ENCODE data around the gene VPS26B. TPM values are rescaled to one million over a fixed set of nuclear protein-coding genes. Genes with fewer than 3 reads are reported as not detected.

Gene VPS26B
- total and polyA plus RNA-seq, 9 donors: 19.4 to 46.5 (median 36.3) TPM

DNA sequence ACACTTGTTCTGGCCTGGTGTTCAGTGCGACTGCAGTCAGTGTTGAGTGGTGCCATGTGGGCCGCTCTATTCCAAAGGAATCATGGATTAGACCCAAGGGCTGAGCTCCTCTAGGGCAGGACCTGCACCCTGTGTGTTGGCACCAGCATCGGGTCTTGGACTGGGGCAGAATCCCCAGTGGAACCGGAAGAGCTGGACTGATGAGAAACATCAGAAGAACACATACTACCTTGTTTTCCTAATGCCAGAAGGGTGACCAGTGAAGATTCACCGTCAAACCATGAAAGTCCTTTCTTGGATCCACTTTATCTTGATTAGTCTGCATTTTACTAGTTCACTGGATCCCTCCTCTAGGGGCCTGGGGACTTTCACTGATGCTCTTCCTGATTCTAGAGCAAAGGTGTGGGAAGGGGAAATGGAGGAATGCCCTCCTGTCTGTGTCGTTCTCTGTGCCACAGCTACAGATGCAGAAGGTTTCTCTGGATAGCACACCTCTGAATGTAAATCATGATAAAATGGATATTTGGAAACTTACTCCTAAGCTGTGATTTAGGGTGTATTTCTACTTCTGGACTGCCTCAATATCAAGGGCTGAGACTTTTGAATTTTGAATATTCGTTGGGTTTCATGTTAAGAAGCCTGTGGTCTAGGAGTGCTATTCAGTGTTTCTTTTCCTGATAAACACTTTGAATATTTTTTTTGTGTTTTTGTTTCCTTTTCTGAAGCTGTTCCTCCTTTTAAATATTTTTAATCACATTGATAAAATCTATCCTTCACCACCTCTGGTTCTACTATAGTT is 40.7 kb downstream of the VPS26B start:
- H3K27ac ChIP-seq: no peak overlapping the region
- WGBS, 3 donors: 89 to 94% (median 91%) methylated on average over 7 of the region's 7 CpGs
- intact Hi-C loops (cut with DNase I): no loop called here
- H3K36me3 ChIP-seq: no peaks in the 10 kb centered on the region
- no peak overlapping the region for H3K4me3 ChIP-seq
- H3K4me1 ChIP-seq (ENCODE audit: insufficient read depth): no peaks in the 10 kb centered on the region
- H3K27me3 ChIP-seq: no peaks in the 10 kb centered on the region
- TF ChIP-seq EP300 (IDR thresholded peaks at IDR 0.05) (no peak), POLR2A (IDR thresholded peaks at IDR 0.05) (no peak)
- TF ChIP-seq, protein P1, sequence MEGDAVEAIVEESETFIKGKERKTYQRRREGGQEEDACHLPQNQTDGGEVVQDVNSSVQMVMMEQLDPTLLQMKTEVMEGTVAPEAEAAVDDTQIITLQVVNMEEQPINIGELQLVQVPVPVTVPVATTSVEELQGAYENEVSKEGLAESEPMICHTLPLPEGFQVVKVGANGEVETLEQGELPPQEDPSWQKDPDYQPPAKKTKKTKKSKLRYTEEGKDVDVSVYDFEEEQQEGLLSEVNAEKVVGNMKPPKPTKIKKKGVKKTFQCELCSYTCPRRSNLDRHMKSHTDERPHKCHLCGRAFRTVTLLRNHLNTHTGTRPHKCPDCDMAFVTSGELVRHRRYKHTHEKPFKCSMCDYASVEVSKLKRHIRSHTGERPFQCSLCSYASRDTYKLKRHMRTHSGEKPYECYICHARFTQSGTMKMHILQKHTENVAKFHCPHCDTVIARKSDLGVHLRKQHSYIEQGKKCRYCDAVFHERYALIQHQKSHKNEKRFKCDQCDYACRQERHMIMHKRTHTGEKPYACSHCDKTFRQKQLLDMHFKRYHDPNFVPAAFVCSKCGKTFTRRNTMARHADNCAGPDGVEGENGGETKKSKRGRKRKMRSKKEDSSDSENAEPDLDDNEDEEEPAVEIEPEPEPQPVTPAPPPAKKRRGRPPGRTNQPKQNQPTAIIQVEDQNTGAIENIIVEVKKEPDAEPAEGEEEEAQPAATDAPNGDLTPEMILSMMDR (IDR thresholded peaks at IDR 0.05): no peak
- no peak for DNase-seq
- no peaks in the 10 kb centered on the region for H3K9me3 ChIP-seq

DNA sequence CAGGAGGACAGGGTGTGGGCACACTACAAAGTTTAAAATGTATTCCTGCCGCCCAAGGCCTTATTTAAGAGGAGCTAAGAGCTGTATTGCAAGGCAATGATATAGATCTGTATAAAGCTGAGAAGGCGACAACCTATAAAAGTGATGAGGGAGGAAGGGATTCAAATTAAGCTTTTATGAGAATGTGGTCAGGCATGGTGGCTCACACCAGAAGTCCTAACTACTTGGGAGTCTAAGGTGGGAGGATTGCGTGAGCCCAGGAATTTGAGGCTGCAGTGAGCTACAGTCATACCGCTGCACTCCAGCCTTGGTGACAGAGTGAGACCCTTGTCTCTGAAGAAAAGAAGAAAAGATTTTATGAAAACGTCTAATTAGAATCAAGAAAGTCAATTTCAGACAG is 42.0 kb downstream of the VPS26B start:
- Histone ChIP-seq H3K4me1 (ENCODE audit: insufficient read depth) (no peaks in the 10 kb centered on the region), H3K9me3 (no peaks in the 10 kb centered on the region), H3K36me3 (no peaks in the 10 kb centered on the region), H3K27me3 (no peaks in the 10 kb centered on the region), H3K4me3 (no peak overlapping the region), H3K27ac (no peak overlapping the region)
- 87 to 93% (median 88%) methylated on average over 5 of the region's 5 CpGs for WGBS, 3 donors
- DNase-seq: no peak
- TF ChIP-seq EP300 (IDR thresholded peaks at IDR 0.05) (no peak), POLR2A (IDR thresholded peaks at IDR 0.05) (no peak)
- TF ChIP-seq, protein P1 (IDR thresholded peaks at IDR 0.05): no peak
- intact Hi-C loops (cut with DNase I): no loop called here

DNA sequence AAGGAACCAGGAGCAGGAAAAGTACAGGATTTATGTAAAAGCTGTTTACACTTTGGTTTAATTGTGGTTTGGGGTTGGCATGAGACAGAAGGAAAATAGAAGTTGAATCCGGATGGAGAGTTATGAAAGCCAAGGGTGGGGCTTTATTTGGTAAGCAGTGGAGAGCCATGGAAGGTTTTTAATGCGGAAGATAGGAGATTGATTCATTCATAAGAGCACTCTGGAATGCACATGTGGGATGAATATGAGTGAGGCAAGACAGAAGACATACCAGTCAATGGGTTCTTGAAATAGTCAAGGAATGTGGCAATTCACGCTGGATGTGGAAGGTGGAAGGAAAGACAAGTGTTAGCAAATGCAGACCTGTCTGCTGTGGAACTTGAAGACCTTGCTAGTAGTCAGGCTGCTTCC is 42.4 kb downstream of the VPS26B start:
- H3K4me1 ChIP-seq (ENCODE audit: insufficient read depth): no peaks in the 10 kb centered on the region
- no peak overlapping the region for H3K27ac ChIP-seq
- no peak for DNase-seq
- no peaks in the 10 kb centered on the region for H3K36me3 ChIP-seq
- TF ChIP-seq POLR2A (IDR thresholded peaks at IDR 0.05): no peak
- no peak for TF ChIP-seq EP300 (IDR thresholded peaks at IDR 0.05)
- TF ChIP-seq, protein P1 (IDR thresholded peaks at IDR 0.05): no peak
- H3K4me3 ChIP-seq: no peak overlapping the region
- WGBS, 3 donors: 42 to 55% (median 43%) methylated on average over 3 of the region's 3 CpGs
- intact Hi-C loops (cut with DNase I): no loop called here
- H3K27me3 ChIP-seq: no peaks in the 10 kb centered on the region
- H3K9me3 ChIP-seq: no peaks in the 10 kb centered on the region

DNA sequence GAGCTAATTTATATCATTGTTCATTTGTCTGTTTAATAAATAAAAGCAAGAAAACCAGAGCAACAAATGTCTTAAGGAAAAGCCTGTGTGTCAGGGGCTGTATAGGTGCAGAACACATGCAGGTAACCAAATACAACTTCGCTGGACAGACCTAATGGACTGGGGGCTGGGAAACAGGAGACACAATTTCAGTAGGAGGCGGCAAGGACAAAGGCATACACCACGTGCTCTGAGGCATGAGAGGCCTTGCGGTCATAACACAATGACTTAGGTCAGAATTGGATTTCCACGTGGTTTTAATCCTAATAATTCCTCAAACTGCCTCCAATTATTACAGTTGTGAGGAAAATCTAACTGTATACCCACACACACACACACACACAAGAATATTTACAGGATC is 43.0 kb downstream of the VPS26B start:
- H3K4me1 ChIP-seq (ENCODE audit: insufficient read depth): no peaks in the 10 kb centered on the region
- H3K4me3 ChIP-seq: no peak overlapping the region
- H3K9me3 ChIP-seq: no peaks in the 10 kb centered on the region
- intact Hi-C loops (cut with DNase I): no loop called here
- TF ChIP-seq, protein P1 (IDR thresholded peaks at IDR 0.05): no peak
- DNase-seq: no peak
- H3K36me3 ChIP-seq: no peaks in the 10 kb centered on the region
- WGBS, 3 donors: 70 to 77% (median 73%) methylated on average over 5 of the region's 5 CpGs
- H3K27ac ChIP-seq: no peak overlapping the region
- H3K27me3 ChIP-seq: no peaks in the 10 kb centered on the region
